HCT116 (cell line): ENCODE data around the gene AK6.

Source experiments
- CEBPB ChIP-seq: IDR thresholded peaks from 2 replicates; pipeline ENCODE4 v1.6.1; 2012; ENCODE audit warnings: low read depth
- EGR1 ChIP-seq: IDR thresholded peaks from 2 replicates; pipeline ENCODE4 v1.6.1; 2012; ENCODE audit warnings: low read depth
- ELF1 ChIP-seq: IDR thresholded peaks from 2 replicates; pipeline ENCODE4 v1.6.1; 2012; ENCODE audit warnings: low read depth, borderline replicate concordance
- EZH2phosphoT487 ChIP-seq: fragments of 200-600 bp; IDR thresholded peaks from 2 replicates; pipeline ENCODE4 v1.6.1; 2018; ENCODE audit warnings: antibody characterized with exemption, borderline replicate concordance
- JUND ChIP-seq: IDR thresholded peaks from 2 replicates; pipeline ENCODE4 v1.6.1; 2012
- POLR2A ChIP-seq: IDR thresholded peaks from 2 replicates; pipeline ENCODE4 v1.7.0; 2011; ENCODE audit warnings: borderline replicate concordance; ENCODE audit not compliant: insufficient read depth, insufficient read length; ENCODE audit errors: extremely low read depth
- RAD21 ChIP-seq: IDR thresholded peaks from 2 replicates; pipeline ENCODE4 v1.6.1; 2012; ENCODE audit warnings: low read depth, mild to moderate bottlenecking
- SIN3A ChIP-seq: IDR thresholded peaks from 2 replicates; pipeline ENCODE4 v1.6.1; 2012; ENCODE audit warnings: low read depth
- YY1 ChIP-seq: IDR thresholded peaks from 2 replicates; pipeline ENCODE4 v1.6.1; 2011; ENCODE audit warnings: low read length, low read depth, moderate library complexity, mild to moderate bottlenecking; ENCODE audit not compliant: insufficient replicate concordance; ENCODE audit errors: extremely low read depth
- ZFX ChIP-seq: fragments of 450-650 bp; IDR thresholded peaks from 2 replicates; pipeline ENCODE4 v1.6.1; 2017
- TF ChIP-seq, protein P1 (sequence below), 3 experiments: fragments of 200-600 bp in 1 of 3; sonication (generic) in 1 of 3; IDR thresholded peaks in 2 of 3; conservative IDR thresholded peaks in 1 of 3; 2 replicates each; pipeline ENCODE4 v1.5.1; 2012 to 2017; ENCODE audit warnings: low read depth in 2 of 3, low read length in 2 of 3, antibody characterized with exemption in 1 of 3, borderline replicate concordance in 1 of 3, control low read depth in 1 of 3, mild to moderate bottlenecking in 1 of 3, mixed read lengths in 1 of 3, mixed run types in 1 of 3, moderate library complexity in 1 of 3; ENCODE audit not compliant: insufficient read depth in 1 of 3
- TF ChIP-seq, protein P2 (sequence below): IDR thresholded peaks from 2 replicates; pipeline ENCODE4 v1.6.1; 2012; ENCODE audit warnings: low read depth

DNA sequence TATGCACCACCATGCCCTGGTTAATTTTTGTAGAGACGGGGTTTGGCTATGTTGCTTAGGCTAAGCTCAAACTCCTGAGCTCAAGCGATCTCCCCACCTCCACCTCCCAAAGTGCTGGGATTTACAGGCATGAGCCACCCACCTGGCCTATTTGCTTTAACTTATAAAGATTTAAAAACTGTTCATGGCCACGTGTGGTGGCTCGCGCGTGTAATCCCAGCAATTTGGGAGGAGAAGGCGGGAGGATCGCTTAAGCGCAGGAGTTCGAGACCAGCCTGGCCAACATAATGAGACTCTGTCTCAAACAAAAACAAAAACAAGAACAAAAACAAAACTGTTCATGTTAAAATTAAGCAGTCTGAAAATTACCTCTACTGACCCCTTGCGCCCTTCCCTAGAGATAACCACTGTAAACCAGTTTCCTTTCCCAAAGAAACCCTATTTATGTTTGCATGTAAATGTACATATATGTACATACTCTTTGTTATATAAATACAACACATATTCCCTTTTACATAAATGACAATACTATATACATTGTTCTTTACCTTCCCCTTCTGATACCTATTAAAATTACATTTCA is 1.5 kb downstream of the AK6 start:
- TF ChIP-seq, protein P1, sequence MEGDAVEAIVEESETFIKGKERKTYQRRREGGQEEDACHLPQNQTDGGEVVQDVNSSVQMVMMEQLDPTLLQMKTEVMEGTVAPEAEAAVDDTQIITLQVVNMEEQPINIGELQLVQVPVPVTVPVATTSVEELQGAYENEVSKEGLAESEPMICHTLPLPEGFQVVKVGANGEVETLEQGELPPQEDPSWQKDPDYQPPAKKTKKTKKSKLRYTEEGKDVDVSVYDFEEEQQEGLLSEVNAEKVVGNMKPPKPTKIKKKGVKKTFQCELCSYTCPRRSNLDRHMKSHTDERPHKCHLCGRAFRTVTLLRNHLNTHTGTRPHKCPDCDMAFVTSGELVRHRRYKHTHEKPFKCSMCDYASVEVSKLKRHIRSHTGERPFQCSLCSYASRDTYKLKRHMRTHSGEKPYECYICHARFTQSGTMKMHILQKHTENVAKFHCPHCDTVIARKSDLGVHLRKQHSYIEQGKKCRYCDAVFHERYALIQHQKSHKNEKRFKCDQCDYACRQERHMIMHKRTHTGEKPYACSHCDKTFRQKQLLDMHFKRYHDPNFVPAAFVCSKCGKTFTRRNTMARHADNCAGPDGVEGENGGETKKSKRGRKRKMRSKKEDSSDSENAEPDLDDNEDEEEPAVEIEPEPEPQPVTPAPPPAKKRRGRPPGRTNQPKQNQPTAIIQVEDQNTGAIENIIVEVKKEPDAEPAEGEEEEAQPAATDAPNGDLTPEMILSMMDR (IDR thresholded peaks at IDR 0.05 in 2 of 3, conservative IDR thresholded peaks at IDR 0.05 in 1 of 3; ENCODE audit: borderline replicate concordance in 1 of 3, insufficient read depth in 1 of 3, low read depth in 2 of 3, low read length in 2 of 3), result no peak
- TF ChIP-seq CEBPB (no peak), POLR2A (no peak), ELF1 (no peak), RAD21 (no peak), EZH2phosphoT487 (no peak), YY1 (no peak), JUND (no peak), ZFX (no peak), SIN3A (no peak), EGR1 (no peak)
- TF ChIP-seq, protein P2, sequence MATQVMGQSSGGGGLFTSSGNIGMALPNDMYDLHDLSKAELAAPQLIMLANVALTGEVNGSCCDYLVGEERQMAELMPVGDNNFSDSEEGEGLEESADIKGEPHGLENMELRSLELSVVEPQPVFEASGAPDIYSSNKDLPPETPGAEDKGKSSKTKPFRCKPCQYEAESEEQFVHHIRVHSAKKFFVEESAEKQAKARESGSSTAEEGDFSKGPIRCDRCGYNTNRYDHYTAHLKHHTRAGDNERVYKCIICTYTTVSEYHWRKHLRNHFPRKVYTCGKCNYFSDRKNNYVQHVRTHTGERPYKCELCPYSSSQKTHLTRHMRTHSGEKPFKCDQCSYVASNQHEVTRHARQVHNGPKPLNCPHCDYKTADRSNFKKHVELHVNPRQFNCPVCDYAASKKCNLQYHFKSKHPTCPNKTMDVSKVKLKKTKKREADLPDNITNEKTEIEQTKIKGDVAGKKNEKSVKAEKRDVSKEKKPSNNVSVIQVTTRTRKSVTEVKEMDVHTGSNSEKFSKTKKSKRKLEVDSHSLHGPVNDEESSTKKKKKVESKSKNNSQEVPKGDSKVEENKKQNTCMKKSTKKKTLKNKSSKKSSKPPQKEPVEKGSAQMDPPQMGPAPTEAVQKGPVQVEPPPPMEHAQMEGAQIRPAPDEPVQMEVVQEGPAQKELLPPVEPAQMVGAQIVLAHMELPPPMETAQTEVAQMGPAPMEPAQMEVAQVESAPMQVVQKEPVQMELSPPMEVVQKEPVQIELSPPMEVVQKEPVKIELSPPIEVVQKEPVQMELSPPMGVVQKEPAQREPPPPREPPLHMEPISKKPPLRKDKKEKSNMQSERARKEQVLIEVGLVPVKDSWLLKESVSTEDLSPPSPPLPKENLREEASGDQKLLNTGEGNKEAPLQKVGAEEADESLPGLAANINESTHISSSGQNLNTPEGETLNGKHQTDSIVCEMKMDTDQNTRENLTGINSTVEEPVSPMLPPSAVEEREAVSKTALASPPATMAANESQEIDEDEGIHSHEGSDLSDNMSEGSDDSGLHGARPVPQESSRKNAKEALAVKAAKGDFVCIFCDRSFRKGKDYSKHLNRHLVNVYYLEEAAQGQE, result no peak
